ENCODE data around the gene RHOT2.

GRCh38 chr16:645852-646678, 21.9 kb upstream of the RHOT2 start:
- no peak for TF ChIP-seq CTCF (IDR thresholded peaks at IDR 0.05)
- TF ChIP-seq POLR2A (IDR thresholded peaks at IDR 0.05): no peak
